T-helper 2 cell (primary cell): ENCODE results near the gene HAND1.

Experiments
- DNase-seq, 5 experiments: peaks; one replicate each; pipeline versions ENCODE4 v3.0.0 to v3.0.0-alpha.2; 2012 to 2022

The HAND1 gene

GRCh38 chr5:154505567-154505966, 27.5 kb upstream of the HAND1 start:
- DNase-seq = no peak

- no peak for DNase-seq
These were observed 25.6 kb upstream of the HAND1 start for GRCh38 chr5:154503698-154504039.

GRCh38 chr5:154502180-154502579, 24.2 kb upstream of the HAND1 start:
- DNase-seq = no peak

- no peak for DNase-seq
These were observed 23.5 kb upstream of the HAND1 start for GRCh38 chr5:154501566-154501965.

GRCh38 chr5:154498994-154499393, 21.0 kb upstream of the HAND1 start:
- no peak for DNase-seq

DNA sequence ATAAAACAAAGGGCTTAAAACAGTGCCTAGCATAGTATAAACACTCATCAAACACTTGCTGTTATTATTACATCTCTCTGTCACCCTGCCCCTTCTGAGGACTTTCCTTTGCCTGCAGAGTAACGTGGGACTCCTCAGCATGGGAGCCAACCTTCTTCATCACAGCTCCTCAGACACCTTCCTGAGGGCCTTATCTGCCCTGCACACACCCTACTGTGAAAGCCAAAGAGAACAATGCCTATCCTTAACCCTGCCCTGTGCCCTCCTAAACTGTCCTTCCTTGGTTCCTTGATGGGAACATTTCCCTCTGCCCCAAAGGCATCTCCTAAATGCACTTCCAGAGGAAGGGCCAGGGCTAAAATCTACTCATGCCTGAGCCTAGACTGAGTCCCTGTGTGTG, 20.6 kb upstream of the HAND1 start:
- no peak for DNase-seq

DNA sequence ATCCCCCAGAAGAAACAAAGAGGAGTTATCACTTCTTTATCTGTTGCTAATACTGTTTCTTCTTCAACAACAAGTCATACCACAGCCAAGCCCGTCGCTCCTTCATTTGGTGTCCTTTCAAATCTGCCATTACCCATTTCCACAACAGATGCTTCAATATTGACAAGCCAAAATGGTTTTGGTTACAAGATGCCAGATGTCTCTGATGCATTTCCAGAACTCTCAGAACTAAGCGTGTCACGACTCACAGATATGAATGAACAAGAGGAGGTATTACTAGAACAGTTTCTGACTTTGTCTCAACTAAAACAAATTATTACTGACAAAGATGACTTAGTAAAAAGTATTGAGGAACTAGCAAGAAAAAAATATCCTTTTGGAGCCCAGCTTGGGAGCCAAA, 16.0 kb upstream of the HAND1 start:
- DNase-seq = no peak

DNA sequence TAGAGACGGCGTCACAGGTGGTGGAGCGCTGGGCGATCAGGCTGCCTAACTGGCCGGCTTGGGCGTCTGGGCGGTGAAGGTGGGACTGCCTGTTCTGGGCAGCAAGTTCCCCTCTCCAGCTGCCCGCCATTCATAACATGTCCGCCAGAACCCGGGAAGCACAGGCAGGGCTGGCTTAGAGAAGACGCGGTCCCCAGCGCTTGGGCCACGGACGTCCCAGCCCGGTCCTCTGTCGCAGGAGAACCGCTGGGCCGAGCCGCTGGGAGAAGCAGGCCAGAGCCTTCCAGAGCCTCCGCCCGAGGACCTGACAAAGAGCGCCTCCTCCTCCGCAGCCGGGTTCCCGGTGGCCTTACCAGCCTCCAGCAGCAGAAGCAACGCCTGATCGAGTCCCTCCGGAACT, 15.2 kb upstream of the HAND1 start:
- no peak for DNase-seq

GRCh38 chr5:154491941-154492340, 13.9 kb upstream of the HAND1 start:
- DNase-seq = no peak

DNA sequence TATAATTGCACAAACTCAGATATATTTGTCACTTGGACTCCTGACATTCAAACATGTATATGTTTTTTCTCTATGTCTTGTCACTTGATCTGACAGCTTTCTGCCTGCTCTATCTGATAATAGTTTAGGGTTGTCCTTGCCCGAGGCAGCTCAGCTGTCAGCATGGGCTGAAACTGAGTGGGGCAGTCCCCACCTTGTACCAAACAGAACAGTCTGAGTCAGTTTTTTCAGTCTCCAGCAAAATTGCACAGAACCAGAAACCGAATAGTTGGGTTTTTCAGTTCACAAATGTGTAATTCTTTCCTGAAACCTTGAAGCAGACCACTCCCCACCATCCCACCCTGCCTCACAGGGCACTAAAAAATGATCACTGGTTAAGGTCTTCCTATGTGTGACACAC, 9.5 kb upstream of the HAND1 start:
- DNase-seq = peak in 2 of 5 experiments; percentile 37 to 75

DNA sequence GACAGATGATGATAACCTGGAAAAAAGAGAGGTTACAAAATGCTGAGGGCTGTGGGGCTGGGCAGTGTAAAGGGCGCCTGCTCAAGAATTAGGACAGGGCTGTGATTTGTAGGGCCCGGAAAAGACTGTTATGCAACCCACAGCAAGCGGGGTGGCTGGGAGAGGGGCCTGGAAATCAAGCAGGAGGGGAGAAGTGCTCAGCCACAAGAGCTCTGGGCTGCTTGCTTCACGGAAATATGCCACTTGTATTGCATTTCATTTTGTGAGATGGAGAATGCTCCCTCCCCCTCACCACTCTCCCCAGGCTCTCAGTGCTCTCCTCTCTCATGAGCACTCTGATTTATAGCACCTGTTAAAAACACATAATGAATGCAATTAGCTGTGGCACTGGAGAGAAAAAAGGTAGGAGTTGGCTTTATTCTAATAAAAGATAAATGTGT, 8.4 kb upstream of the HAND1 start:
- DNase-seq = no peak

DNA sequence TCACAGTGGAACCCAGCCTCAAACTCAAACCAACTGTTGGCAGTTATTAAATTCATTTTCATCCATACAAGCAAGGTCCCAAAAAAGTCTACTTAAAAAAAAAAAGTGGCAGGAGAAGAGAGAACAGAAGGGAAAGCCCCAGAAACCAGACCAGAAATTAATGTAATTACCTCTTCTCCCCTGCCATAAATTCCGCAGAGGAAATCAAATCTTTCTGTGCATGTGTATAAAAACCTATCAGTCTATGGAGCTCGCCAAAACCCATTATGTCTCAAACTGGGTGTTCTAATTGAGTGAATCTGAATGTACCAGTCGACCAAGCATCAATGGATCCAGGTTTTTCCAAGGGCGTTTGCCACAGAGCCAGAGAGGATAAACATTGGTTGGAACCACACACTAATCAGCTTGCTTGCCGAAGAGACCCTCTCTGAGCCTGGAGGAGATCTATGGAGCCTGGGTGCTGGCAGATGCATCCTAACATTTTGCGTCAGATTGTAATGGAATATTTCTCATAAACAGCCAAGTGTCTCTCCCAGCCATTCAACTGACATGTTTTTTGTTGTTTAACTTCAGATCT, 7.9 kb upstream of the HAND1 start:
- no peak for DNase-seq

GRCh38 chr5:154485096-154485491, 7.1 kb upstream of the HAND1 start:
- no peak for DNase-seq

DNA sequence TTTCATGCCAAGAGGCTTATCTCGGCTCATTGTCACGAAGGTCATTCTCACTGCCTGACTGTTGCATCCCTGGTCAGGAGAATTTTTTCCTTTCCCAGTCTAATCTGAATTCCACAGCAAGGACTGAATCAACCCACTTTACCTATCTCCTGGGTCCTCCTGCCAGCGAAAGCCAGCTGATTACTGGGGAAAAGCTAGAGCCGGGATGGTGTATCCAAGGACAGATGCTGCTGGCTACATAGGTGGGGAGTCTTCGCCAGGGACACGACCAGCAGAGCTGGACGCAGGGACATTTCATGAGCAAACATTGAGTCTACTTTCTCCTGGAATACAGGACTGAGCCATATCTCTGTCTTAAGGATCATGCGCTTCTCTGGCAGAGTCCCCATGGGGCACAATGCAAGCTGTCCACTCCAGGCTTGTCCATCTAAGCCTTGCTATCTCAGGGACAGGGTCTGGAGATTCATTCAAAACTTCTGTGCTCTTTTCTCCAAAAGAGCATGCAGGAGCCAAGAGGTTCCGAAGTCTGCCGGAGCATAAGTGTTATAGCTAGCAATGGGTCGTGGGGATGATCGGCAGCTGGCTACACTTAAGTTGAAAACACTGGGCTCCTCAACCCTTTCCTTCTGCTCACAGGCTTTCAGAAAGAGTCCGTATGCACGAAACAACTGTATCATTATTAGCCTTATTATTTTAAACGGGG, 6.5 kb upstream of the HAND1 start:
- no peak for DNase-seq

GRCh38 chr5:154483654-154484392, 5.8 kb upstream of the HAND1 start:
- no peak for DNase-seq

- no peak for DNase-seq
These were observed 4.8 kb upstream of the HAND1 start for GRCh38 chr5:154482528-154483449.

DNA sequence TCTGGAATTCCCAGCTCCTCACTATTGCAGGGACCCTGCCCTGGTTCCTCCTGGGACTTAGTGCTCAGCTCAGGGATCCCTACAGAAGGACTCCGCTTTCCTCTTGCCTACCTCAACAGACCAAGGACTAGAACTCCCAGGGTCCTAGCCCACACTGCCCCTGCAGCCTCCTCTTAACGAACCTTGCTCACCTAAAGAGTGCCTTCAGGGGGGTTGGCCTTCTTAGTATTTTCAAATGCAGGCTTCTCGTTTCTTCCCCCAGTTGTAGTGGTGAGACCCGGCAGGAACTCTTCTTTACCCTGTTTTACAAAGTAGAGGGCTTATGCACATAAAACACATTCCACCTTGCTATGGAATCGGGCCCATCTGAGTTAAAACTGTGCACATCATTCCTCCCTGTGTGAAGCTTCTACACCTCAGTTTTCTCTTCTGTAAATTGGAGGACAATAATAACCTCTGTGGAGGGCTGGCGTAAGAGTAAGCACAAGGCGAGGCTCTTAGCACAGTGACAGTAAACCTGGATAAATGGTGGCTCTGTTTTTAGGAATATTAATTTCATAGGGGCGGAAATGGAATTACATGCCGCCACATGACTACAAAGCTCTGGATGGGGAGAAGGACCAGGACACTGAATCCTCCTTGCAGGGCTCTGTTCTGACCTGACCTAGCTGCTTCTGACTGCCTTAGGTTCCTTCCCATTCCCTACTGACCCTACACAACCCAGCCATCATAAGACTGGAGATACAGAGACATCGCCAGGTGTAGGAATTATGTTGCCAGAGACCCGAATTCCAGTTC, 3.8 kb upstream of the HAND1 start:
- DNase-seq = no peak

- DNase-seq = no peak
These were observed 2.8 kb upstream of the HAND1 start for GRCh38 chr5:154480847-154481246.

DNA sequence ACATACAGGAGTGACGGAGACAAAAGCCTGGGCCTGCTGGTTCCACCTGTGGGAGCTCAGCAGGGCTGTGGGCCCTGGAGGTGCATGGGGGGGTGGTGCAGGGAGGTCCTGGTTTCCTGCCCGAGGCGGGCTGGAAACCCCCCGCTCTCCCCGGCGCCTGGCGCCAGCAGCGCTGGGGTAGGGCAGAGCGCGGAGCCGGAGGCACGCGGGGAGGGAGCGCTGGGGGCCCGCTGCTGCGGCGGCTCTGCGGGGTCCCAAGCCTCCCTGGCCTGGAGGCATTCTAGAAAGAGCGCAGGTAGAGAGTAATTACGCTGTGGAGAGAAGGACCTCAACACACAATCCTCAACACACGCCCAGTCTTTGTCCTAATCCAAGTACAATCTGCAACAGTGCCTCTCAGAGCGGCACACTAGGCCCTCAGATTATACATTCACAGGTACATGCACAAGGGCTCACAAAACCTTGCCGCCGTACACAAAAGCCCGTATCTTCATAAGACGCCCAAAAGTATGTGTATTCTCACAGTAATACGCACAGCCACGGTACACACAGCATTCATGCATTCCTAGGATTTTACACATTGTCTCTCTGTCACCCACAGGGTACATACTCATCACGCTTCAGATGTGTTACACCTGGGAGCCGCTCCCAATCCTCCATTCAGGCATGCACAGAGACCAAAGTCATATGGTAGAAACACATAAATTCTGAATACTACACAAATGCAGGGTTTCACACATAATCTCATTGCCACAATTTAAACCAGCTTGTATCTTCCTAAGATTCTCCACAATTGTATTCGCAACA, 2.1 kb upstream of the HAND1 start:
- DNase-seq = no peak

DNA sequence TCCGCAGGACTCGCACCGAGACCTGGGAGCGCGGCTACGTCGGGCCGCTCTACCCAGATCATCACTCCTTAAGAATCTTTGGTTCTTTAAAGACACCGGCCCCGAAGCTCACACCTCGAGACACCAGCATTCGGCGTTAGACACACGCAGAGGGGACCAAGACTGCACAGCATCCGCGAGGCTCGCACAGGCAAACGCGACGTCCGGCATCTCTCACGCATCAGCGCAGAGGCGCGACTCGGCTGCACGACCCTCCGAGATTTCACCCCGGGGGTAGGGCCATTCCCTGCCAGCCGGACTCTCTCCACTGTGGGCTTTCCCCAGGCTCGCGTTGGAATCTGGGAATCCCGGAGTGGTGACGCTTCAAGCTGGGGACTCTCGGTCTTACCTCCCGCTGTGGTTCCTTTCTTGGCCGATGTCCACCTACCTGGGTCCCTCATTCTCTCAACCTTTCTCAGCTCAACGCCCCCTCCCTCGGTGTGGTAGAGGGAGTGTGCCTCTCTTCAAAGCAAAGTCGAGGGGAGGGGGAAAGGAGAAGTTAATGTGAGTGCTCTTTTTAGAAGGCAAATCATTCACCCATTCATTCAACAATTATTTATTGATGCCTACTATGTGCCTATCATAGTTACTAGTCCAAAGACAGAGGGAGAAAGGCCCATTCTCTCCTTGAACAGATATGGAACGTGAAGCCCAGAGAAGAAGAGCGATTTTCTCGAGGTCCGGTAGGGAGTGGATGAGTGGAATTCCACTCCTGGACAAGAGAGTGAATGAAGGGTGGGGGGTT, 1.3 kb upstream of the HAND1 start:
- DNase-seq = peak in 1 of 5 experiments; percentile 35

GRCh38 chr5:154478752-154479159, 729 bp upstream of the HAND1 start:
- no peak for DNase-seq
